Caco-2 (cell line): ENCODE results near the gene ARHGEF28. TPM values are rescaled to one million over a fixed set of nuclear protein-coding genes. Genes with fewer than 3 reads are reported as not detected.

ENCODE experiments used
- BruUV-seq: library from RNA; stranded (reverse); fragments of 400-500 nt; replicated peaks from 2 replicates; lab custom pipeline; 2021; lab: Mats Ljungman, UMichigan
- CTCF ChIA-PET: fragments of 300-600 bp; sonication (Branson Sonifier 250); formaldehyde crosslinking; loops from one replicate; lab custom pipeline; 2022; ENCODE audit warnings: antibody characterized with exemption; lab: Charles Lee
- POLR2A ChIA-PET: fragments of 300-600 bp; sonication (Branson Sonifier 250); formaldehyde crosslinking; loops from one replicate; lab custom pipeline; 2022; ENCODE audit warnings: antibody characterized with exemption; lab: Charles Lee
- DNase-seq, 2 experiments: peaks; one replicate each; pipeline versions ENCODE4 v3.0.0 to v3.0.0-alpha.2; 2020 to 2022
- H3K27me3 ChIP-seq: replicated peaks from 2 replicates; pipeline ENCODE4 v1.6.0; 2011; ENCODE audit warnings: low read length; ENCODE audit not compliant: control insufficient read depth, insufficient read depth
- H3K36me3 ChIP-seq: 2 replicates; pipeline ENCODE4 v1.5.1; 2011; ENCODE audit warnings: low read length; ENCODE audit not compliant: control insufficient read depth, insufficient read depth
- H3K4me1 ChIP-seq: fragments of 250-450 bp; sonication (Bioruptor Pico); 2 replicates; pipeline ENCODE4 v1.5.1; 2020; ENCODE audit warnings: mild to moderate bottlenecking
- H3K4me3 ChIP-seq: 2 replicates; pipeline ENCODE4 v1.5.1; 2011; ENCODE audit warnings: low read depth, mild to moderate bottlenecking, control low read depth, low read length
- H3K9me3 ChIP-seq: fragments of 250-450 bp; sonication (Bioruptor Pico); 2 replicates; pipeline ENCODE4 v1.5.1; 2020; ENCODE audit warnings: mild to moderate bottlenecking, moderate library complexity
- H3K27ac Mint-ChIP-seq: one replicate; pipeline ENCODE4 v1.8.0; 2022; ENCODE audit warnings: mixed read lengths; ENCODE audit not compliant: unreplicated experiment
- H3K27me3 Mint-ChIP-seq: one replicate; pipeline ENCODE4 v1.8.0; 2022; ENCODE audit warnings: mixed read lengths; ENCODE audit not compliant: insufficient read depth, unreplicated experiment
- H3K36me3 Mint-ChIP-seq: one replicate; pipeline ENCODE4 v1.8.0; 2022; ENCODE audit warnings: mild to moderate bottlenecking, mixed read lengths; ENCODE audit not compliant: insufficient read depth, unreplicated experiment
- H3K4me1 Mint-ChIP-seq: one replicate; pipeline ENCODE4 v1.8.0; 2022; ENCODE audit warnings: low read depth, mixed read lengths; ENCODE audit not compliant: unreplicated experiment
- H3K4me3 Mint-ChIP-seq: one replicate; pipeline ENCODE4 v1.8.0; 2022; ENCODE audit warnings: mild to moderate bottlenecking, moderate library complexity, mixed read lengths; ENCODE audit not compliant: unreplicated experiment
- H3K9me3 Mint-ChIP-seq: one replicate; pipeline ENCODE4 v1.8.0; 2022; ENCODE audit warnings: mixed read lengths; ENCODE audit not compliant: unreplicated experiment
- CTCF ChIP-seq, 2 experiments: fragments of 200-600 bp in 1 of 2; IDR thresholded peaks; 1 replicate in 1 of 2; 2 replicates in 1 of 2; pipeline versions ENCODE4 v1.5.1 to v1.8.0; 2011 to 2022; ENCODE audit warnings: antibody characterized with exemption in 1 of 2, control low read depth in 1 of 2, inconsistent platforms in 1 of 2, low read depth in 1 of 2, low read length in 1 of 2, mild to moderate bottlenecking in 1 of 2, moderate library complexity in 1 of 2; ENCODE audit not compliant: insufficient read depth in 1 of 2, severe bottlenecking in 1 of 2, unreplicated experiment in 1 of 2
- intact Hi-C: fragments of 100-400 bp; cut with micrococcal nuclease; formaldehyde crosslinking; loops from one replicate; pipeline ENCODE4 v1.10.0; 2022; ENCODE audit not compliant: unreplicated experiment
- total RNA-seq: library from RNA; stranded (reverse); gene quantifications from 2 replicates; pipeline ENCODE4 v1.2.3, GENCODE V29; 2022

ARHGEF28 gene
- total RNA-seq, 1 experiment from 2014 or later, result 4.6 TPM

DNA sequence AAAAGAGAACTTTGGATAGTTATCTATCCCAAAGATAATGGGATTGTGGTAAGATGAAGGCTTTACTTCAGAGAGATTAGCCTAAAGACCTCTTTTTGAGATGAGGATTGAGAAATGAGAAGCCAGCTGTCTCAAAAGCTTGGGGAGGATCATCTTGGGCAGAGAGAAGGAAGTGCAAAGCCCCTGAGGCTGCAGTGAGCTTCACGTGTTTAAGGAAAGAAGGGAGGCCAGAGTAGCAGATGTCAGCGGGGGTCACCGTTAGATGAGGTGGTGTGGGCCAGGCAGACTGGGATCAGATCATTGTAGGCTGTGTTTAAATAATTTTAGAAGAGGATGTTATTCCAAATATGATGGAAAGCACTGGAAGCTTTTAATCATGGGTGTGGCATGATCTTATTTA lies 270.1 kb downstream of the ARHGEF28 start:
- BruUV-seq, result no TSS peak
- no peaks in the 10 kb centered on the region for H3K4me1 ChIP-seq
- DNase-seq, result no peak
- no peak overlapping the region for H3K4me3 Mint-ChIP-seq
- CTCF ChIA-PET, result no interaction called here
- H3K27me3 ChIP-seq, result no peaks in the 10 kb centered on the region
- H3K4me1 Mint-ChIP-seq, result peaks cover 6% of the 10 kb centered on the region
- H3K9me3 ChIP-seq, result no peaks in the 10 kb centered on the region; the same call in 1 of the 2 replicates
- H3K9me3 Mint-ChIP-seq, result no peaks in the 10 kb centered on the region
- H3K36me3 ChIP-seq, result no peaks in the 10 kb centered on the region
- H3K36me3 Mint-ChIP-seq, result no peaks in the 10 kb centered on the region
- intact Hi-C loops, result no loop called here
- POLR2A ChIA-PET, result no interaction called here
- H3K4me3 ChIP-seq, result no peak overlapping the region
- H3K27me3 Mint-ChIP-seq, result no peaks in the 10 kb centered on the region
- no peak overlapping the region for H3K27ac Mint-ChIP-seq
- no peak for TF ChIP-seq CTCF (IDR thresholded peaks at IDR 0.05; ENCODE audit: insufficient read depth in 1 of 2, low read depth in 1 of 2, low read length in 1 of 2, severe bottlenecking in 1 of 2, unreplicated experiment in 1 of 2)

DNA sequence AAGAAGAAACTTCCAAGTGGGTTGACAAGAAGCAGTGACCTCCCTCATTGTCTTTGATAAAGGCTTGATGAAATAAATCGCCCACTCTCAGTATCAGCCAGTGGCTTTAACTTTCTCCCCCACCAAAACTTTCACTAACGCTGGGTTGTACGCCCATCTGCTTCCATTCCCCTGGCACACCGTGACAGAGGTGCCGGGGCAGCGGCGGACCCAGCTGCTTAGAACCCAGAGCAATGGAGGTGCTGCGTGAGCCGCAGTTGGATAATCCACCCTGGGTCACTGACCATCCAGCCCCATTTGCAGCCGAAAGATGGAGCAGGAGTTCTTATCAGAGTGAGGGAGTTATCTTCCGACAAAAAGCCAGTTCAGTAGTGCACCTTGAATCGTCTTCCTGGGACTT lies 270.7 kb downstream of the ARHGEF28 start:
- H3K36me3 ChIP-seq, result no peaks in the 10 kb centered on the region
- no peak overlapping the region for H3K4me3 ChIP-seq
- H3K4me1 ChIP-seq, result no peaks in the 10 kb centered on the region
- BruUV-seq, result no TSS peak
- H3K9me3 ChIP-seq, result no peaks in the 10 kb centered on the region; the same call in 1 of the 2 replicates
- no peak overlapping the region for H3K27ac Mint-ChIP-seq
- CTCF ChIA-PET, result no interaction called here
- no peak for DNase-seq
- H3K9me3 Mint-ChIP-seq, result no peaks in the 10 kb centered on the region
- POLR2A ChIA-PET, result no interaction called here
- no peak for TF ChIP-seq CTCF (IDR thresholded peaks at IDR 0.05; ENCODE audit: insufficient read depth in 1 of 2, low read depth in 1 of 2, low read length in 1 of 2, severe bottlenecking in 1 of 2, unreplicated experiment in 1 of 2)
- H3K4me3 Mint-ChIP-seq, result no peak overlapping the region
- intact Hi-C loops, result no loop called here
- H3K27me3 ChIP-seq, result no peaks in the 10 kb centered on the region
- peaks cover 6% of the 10 kb centered on the region for H3K4me1 Mint-ChIP-seq
- no peaks in the 10 kb centered on the region for H3K36me3 Mint-ChIP-seq
- no peaks in the 10 kb centered on the region for H3K27me3 Mint-ChIP-seq

GRCh38 chr5:73897893-73898292 lies 271.9 kb downstream of the ARHGEF28 start:
- Histone ChIP-seq H3K4me1 (no peaks in the 10 kb centered on the region), H3K9me3 (no peaks in the 10 kb centered on the region; the same call in 1 of the 2 replicates), H3K4me3 (no peak overlapping the region), H3K27me3 (no peaks in the 10 kb centered on the region), H3K36me3 (no peaks in the 10 kb centered on the region)
- H3K4me1 Mint-ChIP-seq, result peaks cover 6% of the 10 kb centered on the region
- CTCF ChIA-PET, result no interaction called here
- no peak for DNase-seq
- POLR2A ChIA-PET, result no interaction called here
- intact Hi-C loops, result no loop called here
- no peaks in the 10 kb centered on the region for H3K36me3 Mint-ChIP-seq
- H3K27me3 Mint-ChIP-seq, result no peaks in the 10 kb centered on the region
- H3K4me3 Mint-ChIP-seq, result no peak overlapping the region
- H3K9me3 Mint-ChIP-seq, result no peaks in the 10 kb centered on the region
- no TSS peak for BruUV-seq
- H3K27ac Mint-ChIP-seq, result no peak overlapping the region
- no peak for TF ChIP-seq CTCF (IDR thresholded peaks at IDR 0.05; ENCODE audit: insufficient read depth in 1 of 2, low read depth in 1 of 2, low read length in 1 of 2, severe bottlenecking in 1 of 2, unreplicated experiment in 1 of 2)
